Fibroblast of skin of right biceps (primary cell): ENCODE results near the gene ZNF878.

Experiments used
- DNase-seq: peaks from one replicate; pipeline ENCODE4 v3.0.0-alpha.2; 2013

Gene ZNF878

DNA sequence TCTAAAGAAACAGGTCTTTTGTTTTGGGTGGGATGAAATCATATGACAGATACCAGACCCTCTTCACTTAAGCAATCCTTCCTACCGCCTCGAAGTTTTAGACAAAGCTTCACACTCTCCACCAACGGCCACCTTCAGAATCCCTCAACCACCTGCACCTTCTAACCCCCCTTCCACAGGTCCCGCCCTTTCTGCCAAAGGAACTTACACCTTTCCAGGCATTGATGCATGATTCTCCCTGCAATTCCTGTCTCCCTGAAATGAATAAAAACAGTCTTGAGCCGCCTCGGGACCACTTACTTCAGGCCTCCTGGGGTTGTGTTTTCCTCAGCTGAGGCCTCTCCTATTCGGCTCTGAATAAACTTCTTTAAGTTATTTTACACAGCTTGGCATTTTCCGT is 18.1 kb downstream of the ZNF878 start:
- DNase-seq, result no peak

- no peak for DNase-seq
Observed at GRCh38 chr19:12034198-12034597, 18.6 kb downstream of the ZNF878 start.

DNA sequence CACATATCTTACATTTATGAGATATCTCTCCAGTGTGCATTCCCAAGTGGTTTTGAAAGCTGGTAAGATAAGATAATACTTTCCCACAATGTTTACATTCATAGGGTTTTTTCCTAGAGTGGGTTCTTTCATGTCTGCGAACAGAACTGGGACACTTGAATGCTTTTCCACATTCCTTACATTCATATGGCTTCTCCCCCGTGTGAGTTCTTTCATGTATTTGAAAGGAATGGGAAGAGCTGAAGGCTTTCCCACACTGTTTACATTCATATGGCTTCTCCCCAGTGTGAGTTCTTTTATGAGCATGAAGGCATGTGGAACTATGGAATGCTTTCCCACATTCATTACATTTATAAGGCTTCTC is 37.0 kb downstream of the ZNF878 start:
- DNase-seq, result no peak

DNA sequence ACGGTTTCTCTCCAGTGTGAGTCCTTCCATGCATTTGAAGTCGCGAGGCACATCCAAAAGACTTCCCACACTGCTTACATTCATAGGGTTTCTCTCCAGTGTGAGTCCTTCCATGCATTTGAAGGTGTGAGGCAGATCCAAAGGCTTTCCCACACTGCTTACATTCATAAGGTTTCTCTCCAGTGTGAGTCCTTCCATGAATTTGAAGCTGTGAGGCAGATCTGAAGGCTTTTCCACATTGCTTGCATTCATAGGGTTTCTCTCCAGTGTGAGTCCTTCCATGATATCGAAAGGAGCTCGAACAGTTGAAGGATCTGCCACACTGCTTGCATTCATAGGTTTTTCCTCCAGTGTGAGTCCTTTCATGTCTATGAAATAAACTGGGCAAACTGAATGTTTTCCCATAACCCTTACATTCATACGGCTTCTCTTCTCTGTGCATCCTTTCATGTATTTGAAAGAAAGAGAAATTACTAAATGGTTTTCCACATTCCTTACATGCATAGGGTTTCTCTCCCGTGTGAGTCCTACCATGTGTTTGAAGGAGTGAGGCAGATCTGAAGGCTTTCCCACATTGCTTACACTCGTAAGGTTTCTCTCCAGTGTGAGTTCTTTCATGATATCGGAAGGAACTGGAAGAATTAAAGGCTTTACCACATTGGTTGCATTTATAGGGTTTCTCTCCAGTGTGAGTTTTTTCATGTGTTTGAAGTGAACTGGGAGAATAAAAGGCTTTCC is 37.6 kb downstream of the ZNF878 start:
- no peak for DNase-seq

DNA sequence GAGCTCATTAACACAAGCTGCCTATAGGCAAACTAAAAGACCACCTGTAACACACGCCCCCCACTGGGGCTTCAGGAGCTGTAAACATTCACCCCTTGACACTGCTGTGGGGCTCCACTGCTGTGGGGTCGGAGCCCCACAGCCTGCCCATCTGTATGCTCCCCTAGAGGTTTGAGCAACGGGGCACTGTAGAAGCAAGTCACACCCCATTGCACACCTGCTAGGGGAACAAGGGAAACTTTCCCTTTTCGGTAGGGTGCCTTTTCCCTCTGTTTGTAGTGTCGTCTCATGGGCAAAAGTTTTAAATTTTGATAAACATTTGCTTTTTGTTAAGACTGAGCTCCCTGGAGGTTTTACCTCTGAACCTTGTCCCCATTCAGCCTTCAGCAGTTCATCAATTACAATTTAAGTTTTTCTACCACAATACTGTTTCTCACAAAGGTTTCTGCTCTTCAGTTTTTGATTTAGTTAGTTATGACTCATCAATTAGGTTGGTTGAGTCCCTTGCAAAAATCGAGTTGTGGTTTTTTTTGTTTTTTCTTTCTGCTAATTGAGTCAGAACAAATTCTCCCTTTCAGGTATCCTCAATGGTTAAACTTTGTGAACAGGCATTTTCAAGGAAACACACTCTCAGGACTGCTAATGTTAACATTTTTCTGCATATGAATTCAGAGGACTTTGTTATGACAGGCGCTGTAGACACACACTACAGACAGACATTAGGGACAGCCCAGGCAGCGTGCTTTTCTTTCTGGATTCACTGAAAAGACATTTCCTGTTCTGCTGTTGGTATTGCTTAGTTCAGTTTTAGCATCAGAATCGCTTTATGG is 52.4 kb downstream of the ZNF878 start:
- peak; percentile 48 for DNase-seq

DNA sequence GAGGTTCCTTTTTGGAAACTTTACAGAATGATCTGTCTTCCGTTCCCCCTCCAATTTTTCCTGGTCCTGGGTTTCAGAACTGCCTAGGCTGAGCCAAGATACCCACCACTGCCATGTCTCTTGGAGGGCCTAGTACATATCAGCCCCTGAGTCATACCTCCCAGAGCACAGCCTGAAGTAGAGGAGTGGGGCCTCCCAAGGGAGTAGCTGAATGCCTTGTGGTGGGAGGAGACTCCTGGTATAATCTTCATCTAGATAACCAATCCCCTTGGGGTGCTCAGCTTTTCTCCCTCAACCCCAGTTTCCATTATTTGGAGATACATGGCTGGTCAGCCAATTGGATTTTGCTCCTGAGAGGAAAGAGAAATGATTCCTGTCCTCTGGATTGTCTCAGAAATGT is 57.6 kb downstream of the ZNF878 start:
- peak; percentile 56 for DNase-seq
